H1 (cell line): ENCODE measurements around the gene PRKCH.

ENCODE experiments used
- ASH2L ChIP-seq: fragments of 200-600, 300-600 bp; sonication (generic); IDR thresholded peaks from one replicate; pipeline ENCODE4 v1.7.1; 2017; ENCODE audit warnings: low read length
- CBX8 ChIP-seq: fragments of 300-800, 300-1000 bp; sonication (generic); IDR thresholded peaks from 2 replicates; pipeline ENCODE4 v1.7.1; 2016; ENCODE audit warnings: low read depth, low read length, borderline replicate concordance
- CEBPB ChIP-seq: IDR thresholded peaks from 2 replicates; pipeline ENCODE4 v1.6.1; 2012; ENCODE audit warnings: low read depth, low read length
- CTCF ChIP-seq, 3 experiments: IDR thresholded peaks; 1 replicate in 2 of 3; 2 replicates in 1 of 3; pipeline versions ENCODE4 v1.5.1 to v1.6.1; 2011; ENCODE audit warnings: low read length in 3 of 3, mild to moderate bottlenecking in 3 of 3, inconsistent platforms in 2 of 3, low read depth in 1 of 3, moderate library complexity in 1 of 3; ENCODE audit not compliant: insufficient read depth in 1 of 3; ENCODE audit errors: control extremely low read depth in 1 of 3
- EZH2 ChIP-seq: fragments of 200-600 bp; sonication (generic); IDR thresholded peaks from 2 replicates; pipeline ENCODE4 v1.7.1; 2012; ENCODE audit warnings: low read depth, mild to moderate bottlenecking, moderate library complexity, low read length, inconsistent platforms; ENCODE audit not compliant: severe bottlenecking
- HDAC6 ChIP-seq: IDR thresholded peaks from one replicate; pipeline ENCODE4 v1.7.1; 2012; ENCODE audit warnings: low read depth, mild to moderate bottlenecking, inconsistent platforms, low read length, moderate library complexity
- JUN ChIP-seq: IDR thresholded peaks from 2 replicates; pipeline ENCODE4 v1.6.1; 2011; ENCODE audit warnings: low read depth, mild to moderate bottlenecking, improper control_type of control experiment, low read length
- MAFK ChIP-seq: IDR thresholded peaks from 2 replicates; pipeline ENCODE4 v1.6.1; 2012; ENCODE audit warnings: low read depth, mild to moderate bottlenecking, improper control_type of control experiment, low read length
- POLR2AphosphoS5 ChIP-seq: IDR thresholded peaks from 2 replicates; pipeline ENCODE4 v1.6.1; 2011; ENCODE audit warnings: low read depth, low read length
- ZNF274 ChIP-seq: IDR thresholded peaks from 2 replicates; pipeline ENCODE4 v1.7.0; 2012; ENCODE audit warnings: low read length, borderline replicate concordance; ENCODE audit errors: extremely low read depth

- TF ChIP-seq ZNF274 (no peak), CEBPB (no peak), CTCF (IDR thresholded peaks at IDR 0.05; ENCODE audit: control extremely low read depth in 1 of 3, insufficient read depth in 1 of 3, low read depth in 1 of 3, low read length in 3 of 3) (no peak), EZH2 (no peak), POLR2AphosphoS5 (no peak), CBX8 (no peak), HDAC6 (no peak), MAFK (no peak), JUN (no peak), ASH2L (no peak)
These were observed 228.0 kb downstream of the PRKCH start for GRCh38 chr14:61549425-61549824.
